Osteocyte (in vitro differentiated cells): ENCODE measurements around the gene RASGRP1. TPM values are rescaled to one million over a fixed set of nuclear protein-coding genes. Genes with fewer than 3 reads are reported as not detected.

ENCODE experiments used
- DNase-seq: peaks from one replicate; pipeline ENCODE4 v3.0.0; 2021; ENCODE audit warnings: mixed read lengths; ENCODE audit not compliant: unreplicated experiment; ENCODE audit errors: extremely low spot score
- H3K27ac Mint-ChIP-seq: one replicate; pipeline ENCODE4 v1.8.0; 2021; ENCODE audit warnings: mild to moderate bottlenecking, mixed read lengths; ENCODE audit not compliant: unreplicated experiment
- H3K27me3 Mint-ChIP-seq: one replicate; pipeline ENCODE4 v1.8.0; 2021; ENCODE audit warnings: mixed read lengths; ENCODE audit not compliant: unreplicated experiment
- H3K36me3 Mint-ChIP-seq: one replicate; pipeline ENCODE4 v1.8.0; 2021; ENCODE audit warnings: mixed read lengths; ENCODE audit not compliant: unreplicated experiment
- H3K4me1 Mint-ChIP-seq: one replicate; pipeline ENCODE4 v1.8.0; 2021; ENCODE audit warnings: mixed read lengths; ENCODE audit not compliant: unreplicated experiment
- H3K4me3 Mint-ChIP-seq: one replicate; pipeline ENCODE4 v1.8.0; 2021; ENCODE audit warnings: mild to moderate bottlenecking, moderate library complexity, mixed read lengths; ENCODE audit not compliant: unreplicated experiment
- H3K9me3 Mint-ChIP-seq: one replicate; pipeline ENCODE4 v1.8.0; 2021; ENCODE audit warnings: mixed read lengths; ENCODE audit not compliant: unreplicated experiment
- CTCF ChIP-seq: fragments of 200-600 bp; sonication (generic); IDR thresholded peaks from 2 replicates; pipeline ENCODE4 v1.5.0; 2021; ENCODE audit warnings: antibody characterized with exemption, mild to moderate bottlenecking, moderate library complexity
- total RNA-seq: library from RNA; stranded (reverse); gene quantifications from 2 replicates; pipeline ENCODE4 v1.2.1, GENCODE V29; 2021

The RASGRP1 gene
- total RNA-seq, 1 donor from 2014 or later = 0.11 TPM

DNA sequence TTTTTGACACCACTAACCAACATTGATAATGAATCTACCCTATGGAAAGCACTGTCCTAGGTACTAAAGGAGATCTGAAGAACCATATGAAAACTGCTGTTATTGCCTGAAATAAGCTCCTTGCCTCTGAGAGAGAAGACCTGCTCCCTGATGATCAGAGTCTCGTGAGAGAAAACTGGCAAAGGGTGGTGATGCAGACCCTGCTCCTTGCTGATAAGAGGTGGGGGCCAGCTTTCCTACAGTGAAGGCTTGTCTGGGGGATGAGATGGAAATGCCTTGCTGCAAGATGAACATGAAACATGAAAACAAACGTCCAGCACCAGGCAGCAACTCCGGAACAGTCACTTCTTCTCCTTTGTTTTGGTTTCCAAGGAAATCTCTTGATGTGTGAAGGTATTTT is 31.9 kb downstream of the RASGRP1 start:
- peaks cover 16% of the 10 kb centered on the region for H3K27me3 Mint-ChIP-seq
- no peaks in the 10 kb centered on the region for H3K36me3 Mint-ChIP-seq
- TF ChIP-seq CTCF = no peak
- H3K4me3 Mint-ChIP-seq = no peak overlapping the region
- H3K9me3 Mint-ChIP-seq = peaks cover 6% of the 10 kb centered on the region
- DNase-seq = no peak
- no peak overlapping the region for H3K27ac Mint-ChIP-seq
- H3K4me1 Mint-ChIP-seq = peaks cover 5% of the 10 kb centered on the region

DNA sequence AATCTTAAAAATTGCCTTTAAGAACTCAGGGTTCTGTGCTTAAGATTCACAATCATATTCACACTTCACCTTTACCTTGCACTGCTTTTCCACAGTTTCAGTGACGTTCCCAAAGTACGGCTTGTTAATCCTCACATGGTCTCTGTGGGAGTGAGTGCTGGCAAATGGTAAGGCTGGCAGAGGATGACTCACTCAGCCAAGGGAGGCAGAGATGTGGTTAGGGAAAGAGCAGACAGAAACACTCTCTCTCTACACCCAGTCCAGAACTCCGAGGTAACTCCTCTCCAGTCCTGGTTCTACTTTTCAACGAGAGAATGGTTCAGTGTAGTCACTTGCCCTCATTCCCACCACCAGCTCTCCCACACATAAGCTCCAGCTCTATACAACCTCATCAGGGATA is 33.1 kb downstream of the RASGRP1 start:
- peaks cover 16% of the 10 kb centered on the region for H3K27me3 Mint-ChIP-seq
- no peaks in the 10 kb centered on the region for H3K36me3 Mint-ChIP-seq
- TF ChIP-seq CTCF = no peak
- peaks cover 6% of the 10 kb centered on the region for H3K9me3 Mint-ChIP-seq
- no peak overlapping the region for H3K27ac Mint-ChIP-seq
- DNase-seq = no peak
- peaks cover 5% of the 10 kb centered on the region for H3K4me1 Mint-ChIP-seq
- H3K4me3 Mint-ChIP-seq = no peak overlapping the region

GRCh38 chr15:38530113-38530512 is 34.5 kb downstream of the RASGRP1 start:
- H3K9me3 Mint-ChIP-seq = peaks cover 6% of the 10 kb centered on the region
- TF ChIP-seq CTCF = no peak
- peaks cover 16% of the 10 kb centered on the region for H3K27me3 Mint-ChIP-seq

GRCh38 chr15:38528294-38528693 is 36.3 kb downstream of the RASGRP1 start:
- no peak for DNase-seq
- no peaks in the 10 kb centered on the region for H3K36me3 Mint-ChIP-seq
- TF ChIP-seq CTCF = no peak
- H3K27me3 Mint-ChIP-seq = peaks cover 16% of the 10 kb centered on the region
- H3K9me3 Mint-ChIP-seq = peaks cover 6% of the 10 kb centered on the region
- no peak overlapping the region for H3K27ac Mint-ChIP-seq
- H3K4me3 Mint-ChIP-seq = no peak overlapping the region
- H3K4me1 Mint-ChIP-seq = peaks cover 3% of the 10 kb centered on the region

More at GRCh38 chr15:38530113-38530512, 34.5 kb downstream of the RASGRP1 start:
- H3K27ac Mint-ChIP-seq = no peak overlapping the region
- H3K36me3 Mint-ChIP-seq = no peaks in the 10 kb centered on the region
- peaks cover 3% of the 10 kb centered on the region for H3K4me1 Mint-ChIP-seq
- no peak for DNase-seq
- H3K4me3 Mint-ChIP-seq = no peak overlapping the region

DNA sequence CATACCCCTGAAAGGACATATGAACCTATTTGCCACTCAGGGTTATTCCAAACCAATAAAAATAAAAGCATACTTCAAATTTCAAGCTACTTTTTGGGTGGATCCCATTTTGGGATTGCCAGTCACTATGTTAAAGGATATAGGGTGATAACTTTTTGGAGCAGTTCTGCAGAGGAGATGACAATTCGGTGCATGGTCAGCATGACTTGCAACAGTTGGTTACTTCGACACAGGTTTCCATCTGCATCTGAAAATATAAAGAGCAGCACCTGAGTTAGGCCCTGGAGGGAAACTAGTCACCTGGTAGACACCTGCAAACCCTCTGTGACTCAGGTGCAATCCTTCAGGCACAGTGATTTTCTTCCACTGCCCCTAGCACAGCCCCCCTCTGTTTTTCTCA is 38.5 kb downstream of the RASGRP1 start:
- Mint-ChIP-seq H3K27me3 (peaks cover 10% of the 10 kb centered on the region), H3K9me3 (peaks cover 6% of the 10 kb centered on the region), H3K36me3 (no peaks in the 10 kb centered on the region), H3K4me3 (no peak overlapping the region), H3K27ac (no peak overlapping the region), H3K4me1 (no peaks in the 10 kb centered on the region)
- no peak for TF ChIP-seq CTCF
- DNase-seq = no peak
